HepG2 (cell line): Measurements from ENCODE around the gene HEXIM1. TPM values are rescaled to one million over a fixed set of nuclear protein-coding genes. Genes with fewer than 3 reads are reported as not detected.

Experiments
- CCAR2 ChIP-seq: fragments of 200-400 bp; formaldehyde crosslinking; optimal IDR thresholded peaks from 2 replicates; pipeline ENCODE3; 2018; ENCODE audit warnings: low read depth, mild to moderate bottlenecking, low read length, moderate library complexity
- EZH2 ChIP-seq: conservative IDR thresholded peaks from 2 replicates; pipeline ENCODE4 v1.6.1; 2012; ENCODE audit warnings: mild to moderate bottlenecking, low read depth, low read length, moderate library complexity
- FOXM1 ChIP-seq: sonication (generic); formaldehyde crosslinking; IDR thresholded peaks from 2 replicates; pipeline ENCODE4 v1.5.0; 2020; ENCODE audit warnings: missing genetic modification reagents
- GATAD1 ChIP-seq: IDR thresholded peaks from 2 replicates; pipeline ENCODE4 v1.6.1; 2016; ENCODE audit warnings: missing genetic modification reagents, missing compliant biosample characterization
- HIC2 ChIP-seq: sonication (generic); formaldehyde crosslinking; IDR thresholded peaks from 2 replicates; pipeline ENCODE4 v1.9.0; 2022; ENCODE audit warnings: low read depth, missing genetic modification reagents
- SRY ChIP-seq: sonication (generic); formaldehyde crosslinking; IDR thresholded peaks from 2 replicates; pipeline ENCODE4 v1.8.0; 2022; ENCODE audit warnings: mild to moderate bottlenecking, missing genetic modification reagents
- TBL1XR1 ChIP-seq: fragments of 150-350 bp; IDR thresholded peaks from 2 replicates; pipeline ENCODE4 v1.6.1; 2014; ENCODE audit warnings: borderline replicate concordance, low read length; ENCODE audit not compliant: partially characterized antibody
- TERF1 ChIP-seq: sonication (generic); formaldehyde crosslinking; IDR thresholded peaks from 2 replicates; pipeline ENCODE4 v1.8.0; 2022; ENCODE audit warnings: mild to moderate bottlenecking, missing genetic modification reagents, moderate library complexity
- ZC3H4 ChIP-seq: sonication (generic); formaldehyde crosslinking; IDR thresholded peaks from 2 replicates; pipeline ENCODE4 v1.4.0; 2020; ENCODE audit warnings: missing genetic modification reagents, borderline replicate concordance
- polyA plus RNA-seq, 8 experiments: library from polyadenylated mRNA; depleted of rRNA in 3 of 8; stranded (reverse) in 7 of 8; unstranded in 1 of 8; fragments of >200 nt; fragmentation: Illumina TruSeq in 4 of 8; extraction: Trizol in 4 of 8; gene quantifications; 2 replicates each; pipeline versions ENCODE4 v1.2.1 to v1.2.3, GENCODE V29; 2011 to 2016; ENCODE audit warnings: low read depth in 4 of 8, missing spikeins in 1 of 8, mixed read lengths in 1 of 8; ENCODE audit not compliant: insufficient read depth in 1 of 8
- total RNA-seq, 5 experiments: library from RNA; depleted of rRNA; stranded (reverse); fragments of >200 nt; fragmentation: Illumina TruSeq; extraction: Trizol; gene quantifications; 2 replicates each; pipeline ENCODE4 v1.2.3, GENCODE V29; 2016; ENCODE audit warnings: low read depth in 1 of 5
- TF ChIP-seq, protein P1 (sequence below): IDR thresholded peaks from 2 replicates; pipeline ENCODE4 v1.6.1; 2012; ENCODE audit warnings: inconsistent platforms
- TF ChIP-seq, protein P2 (sequence below): sonication (generic); formaldehyde crosslinking; IDR thresholded peaks from 2 replicates; pipeline ENCODE4 v1.4.0; 2020; ENCODE audit warnings: mild to moderate bottlenecking, missing genetic modification reagents
- TF ChIP-seq, protein P3 (sequence below): sonication (generic); formaldehyde crosslinking; conservative IDR thresholded peaks from 2 replicates; pipeline ENCODE4 v1.4.0; 2020; ENCODE audit warnings: mild to moderate bottlenecking, missing genetic modification reagents, moderate library complexity

HEXIM1 gene
- total and polyA plus RNA-seq, 2 of the 13 experiments (the other 11 are each of a cell fraction or from before 2014, with no cell fraction given) = 10.5 to 16.6 TPM

- TF ChIP-seq TERF1 (CRISPR knock-in tag) (no peak), SRY (CRISPR knock-in tag) (peak; percentile 88; the same call in 1 of the 2 replicates), HIC2 (peak; percentile 62), CCAR2 (peak; percentile 11), GATAD1 (CRISPR knock-in tag) (peak; percentile 33; the same call in 1 of the 2 replicates), ZC3H4 (CRISPR knock-in tag) (peak; percentile 92; the same call in 1 of the 2 replicates), EZH2 (no peak), TBL1XR1 (peak; percentile 57), FOXM1 (CRISPR knock-in tag) (peak; percentile 70; the same call in 1 of the 2 replicates)
- TF ChIP-seq, protein P1, sequence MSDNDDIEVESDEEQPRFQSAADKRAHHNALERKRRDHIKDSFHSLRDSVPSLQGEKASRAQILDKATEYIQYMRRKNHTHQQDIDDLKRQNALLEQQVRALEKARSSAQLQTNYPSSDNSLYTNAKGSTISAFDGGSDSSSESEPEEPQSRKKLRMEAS = peak; percentile 65
- TF ChIP-seq, protein P2, sequence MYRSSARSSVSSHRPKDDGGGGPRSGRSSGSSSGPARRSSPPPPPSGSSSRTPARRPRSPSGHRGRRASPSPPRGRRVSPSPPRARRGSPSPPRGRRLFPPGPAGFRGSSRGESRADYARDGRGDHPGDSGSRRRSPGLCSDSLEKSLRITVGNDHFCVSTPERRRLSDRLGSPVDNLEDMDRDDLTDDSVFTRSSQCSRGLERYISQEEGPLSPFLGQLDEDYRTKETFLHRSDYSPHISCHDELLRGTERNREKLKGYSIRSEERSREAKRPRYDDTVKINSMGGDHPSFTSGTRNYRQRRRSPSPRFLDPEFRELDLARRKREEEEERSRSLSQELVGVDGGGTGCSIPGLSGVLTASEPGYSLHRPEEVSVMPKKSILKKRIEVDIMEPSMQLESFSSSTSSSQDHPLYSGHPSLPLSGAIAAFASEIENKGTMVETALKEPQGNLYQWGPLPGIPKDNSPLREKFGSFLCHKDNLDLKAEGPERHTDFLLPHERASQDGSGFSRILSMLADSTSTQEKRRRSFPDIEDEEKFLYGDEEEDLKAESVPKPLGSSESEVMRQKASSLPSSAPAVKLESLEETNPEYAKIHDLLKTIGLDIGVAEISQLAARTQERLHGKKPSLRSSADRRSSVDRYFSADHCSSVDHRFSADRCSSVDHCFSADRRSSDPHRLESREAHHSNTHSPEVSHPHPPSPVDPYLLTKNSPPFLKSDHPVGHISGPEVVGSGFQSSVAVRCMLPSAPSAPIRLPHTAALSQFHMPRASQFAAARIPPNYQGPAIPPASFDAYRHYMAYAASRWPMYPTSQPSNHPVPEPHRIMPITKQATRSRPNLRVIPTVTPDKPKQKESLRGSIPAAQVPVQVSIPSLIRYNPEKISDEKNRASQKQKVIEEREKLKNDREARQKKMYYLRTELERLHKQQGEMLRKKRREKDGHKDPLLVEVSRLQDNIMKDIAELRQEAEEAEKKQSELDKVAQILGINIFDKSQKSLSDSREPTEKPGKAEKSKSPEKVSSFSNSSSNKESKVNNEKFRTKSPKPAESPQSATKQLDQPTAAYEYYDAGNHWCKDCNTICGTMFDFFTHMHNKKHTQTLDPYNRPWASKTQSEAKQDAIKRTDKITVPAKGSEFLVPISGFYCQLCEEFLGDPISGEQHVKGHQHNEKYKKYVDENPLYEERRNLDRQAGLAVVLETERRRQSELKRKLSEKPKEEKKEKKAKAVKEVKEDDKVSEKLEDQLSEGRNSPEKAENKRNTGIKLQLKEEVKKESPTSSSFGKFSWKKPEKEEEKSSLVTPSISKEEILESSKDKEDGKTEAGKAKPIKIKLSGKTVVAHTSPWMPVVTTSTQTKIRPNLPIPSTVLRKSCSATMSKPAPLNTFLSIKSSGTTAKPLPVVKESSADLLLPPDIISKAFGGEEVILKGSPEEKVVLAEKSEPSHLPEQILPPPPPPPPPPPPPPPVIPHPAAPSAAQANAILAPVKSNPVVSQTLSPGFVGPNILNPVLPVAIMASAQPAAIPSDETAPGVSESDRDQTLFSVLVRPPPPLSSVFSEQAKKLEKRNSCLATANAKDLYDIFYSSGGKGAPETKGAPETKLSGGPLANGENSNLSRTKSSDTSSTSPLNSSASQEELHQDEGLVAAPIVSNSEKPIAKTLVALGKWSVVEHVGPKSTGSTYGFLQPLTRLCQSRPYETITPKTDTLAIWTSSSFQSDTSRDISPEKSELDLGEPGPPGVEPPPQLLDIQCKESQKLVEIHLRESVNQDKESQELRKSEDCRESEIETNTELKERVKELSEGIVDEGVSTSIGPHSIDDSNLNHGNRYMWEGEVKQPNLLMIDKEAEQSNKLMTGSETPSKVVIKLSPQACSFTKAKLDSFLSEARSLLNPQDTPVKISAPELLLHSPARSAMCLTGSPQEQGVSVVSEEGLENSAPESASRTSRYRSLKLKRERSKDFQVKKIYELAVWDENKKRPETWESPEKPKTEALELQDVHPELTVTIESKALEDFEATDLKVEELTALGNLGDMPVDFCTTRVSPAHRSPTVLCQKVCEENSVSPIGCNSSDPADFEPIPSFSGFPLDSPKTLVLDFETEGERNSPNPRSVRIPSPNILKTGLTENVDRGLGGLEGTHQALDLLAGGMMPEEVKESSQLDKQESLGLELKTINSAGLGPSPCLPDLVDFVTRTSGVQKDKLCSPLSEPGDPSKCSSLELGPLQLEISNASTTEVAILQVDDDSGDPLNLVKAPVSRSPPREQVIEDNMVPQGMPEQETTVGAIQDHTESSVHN (CRISPR knock-in tag) = peak; percentile 34; the same call in 1 of the 2 replicates
- TF ChIP-seq, protein P3, sequence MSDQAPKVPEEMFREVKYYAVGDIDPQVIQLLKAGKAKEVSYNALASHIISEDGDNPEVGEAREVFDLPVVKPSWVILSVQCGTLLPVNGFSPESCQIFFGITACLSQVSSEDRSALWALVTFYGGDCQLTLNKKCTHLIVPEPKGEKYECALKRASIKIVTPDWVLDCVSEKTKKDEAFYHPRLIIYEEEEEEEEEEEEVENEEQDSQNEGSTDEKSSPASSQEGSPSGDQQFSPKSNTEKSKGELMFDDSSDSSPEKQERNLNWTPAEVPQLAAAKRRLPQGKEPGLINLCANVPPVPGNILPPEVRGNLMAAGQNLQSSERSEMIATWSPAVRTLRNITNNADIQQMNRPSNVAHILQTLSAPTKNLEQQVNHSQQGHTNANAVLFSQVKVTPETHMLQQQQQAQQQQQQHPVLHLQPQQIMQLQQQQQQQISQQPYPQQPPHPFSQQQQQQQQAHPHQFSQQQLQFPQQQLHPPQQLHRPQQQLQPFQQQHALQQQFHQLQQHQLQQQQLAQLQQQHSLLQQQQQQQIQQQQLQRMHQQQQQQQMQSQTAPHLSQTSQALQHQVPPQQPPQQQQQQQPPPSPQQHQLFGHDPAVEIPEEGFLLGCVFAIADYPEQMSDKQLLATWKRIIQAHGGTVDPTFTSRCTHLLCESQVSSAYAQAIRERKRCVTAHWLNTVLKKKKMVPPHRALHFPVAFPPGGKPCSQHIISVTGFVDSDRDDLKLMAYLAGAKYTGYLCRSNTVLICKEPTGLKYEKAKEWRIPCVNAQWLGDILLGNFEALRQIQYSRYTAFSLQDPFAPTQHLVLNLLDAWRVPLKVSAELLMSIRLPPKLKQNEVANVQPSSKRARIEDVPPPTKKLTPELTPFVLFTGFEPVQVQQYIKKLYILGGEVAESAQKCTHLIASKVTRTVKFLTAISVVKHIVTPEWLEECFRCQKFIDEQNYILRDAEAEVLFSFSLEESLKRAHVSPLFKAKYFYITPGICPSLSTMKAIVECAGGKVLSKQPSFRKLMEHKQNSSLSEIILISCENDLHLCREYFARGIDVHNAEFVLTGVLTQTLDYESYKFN = peak; percentile 42; the same call in 1 of the 2 replicates
Measured at GRCh38 chr17:45160447-45161287, 12.4 kb downstream of the HEXIM1 start (continued).
